Keratinocyte (primary cell): ENCODE results near the gene KDM7A.

Experiments used
- CTCF ChIP-seq, 3 experiments: IDR thresholded peaks in 1 of 3; conservative IDR thresholded peaks in 1 of 3; optimal IDR thresholded peaks in 1 of 3; 2 replicates in 2 of 3; 3 replicates in 1 of 3; pipeline versions ENCODE3 to v1.5.1; 2011; ENCODE audit warnings: low read length in 3 of 3, mild to moderate bottlenecking in 3 of 3, moderate library complexity in 2 of 3, control low read depth in 1 of 3, inconsistent platforms in 1 of 3; ENCODE audit not compliant: insufficient read depth in 2 of 3; ENCODE audit errors: extremely low read depth in 1 of 3
- EZH2 ChIP-seq: IDR thresholded peaks from one replicate; pipeline ENCODE4 v1.6.1; 2012; ENCODE audit warnings: inconsistent platforms, mild to moderate bottlenecking, low read length, moderate library complexity

DNA sequence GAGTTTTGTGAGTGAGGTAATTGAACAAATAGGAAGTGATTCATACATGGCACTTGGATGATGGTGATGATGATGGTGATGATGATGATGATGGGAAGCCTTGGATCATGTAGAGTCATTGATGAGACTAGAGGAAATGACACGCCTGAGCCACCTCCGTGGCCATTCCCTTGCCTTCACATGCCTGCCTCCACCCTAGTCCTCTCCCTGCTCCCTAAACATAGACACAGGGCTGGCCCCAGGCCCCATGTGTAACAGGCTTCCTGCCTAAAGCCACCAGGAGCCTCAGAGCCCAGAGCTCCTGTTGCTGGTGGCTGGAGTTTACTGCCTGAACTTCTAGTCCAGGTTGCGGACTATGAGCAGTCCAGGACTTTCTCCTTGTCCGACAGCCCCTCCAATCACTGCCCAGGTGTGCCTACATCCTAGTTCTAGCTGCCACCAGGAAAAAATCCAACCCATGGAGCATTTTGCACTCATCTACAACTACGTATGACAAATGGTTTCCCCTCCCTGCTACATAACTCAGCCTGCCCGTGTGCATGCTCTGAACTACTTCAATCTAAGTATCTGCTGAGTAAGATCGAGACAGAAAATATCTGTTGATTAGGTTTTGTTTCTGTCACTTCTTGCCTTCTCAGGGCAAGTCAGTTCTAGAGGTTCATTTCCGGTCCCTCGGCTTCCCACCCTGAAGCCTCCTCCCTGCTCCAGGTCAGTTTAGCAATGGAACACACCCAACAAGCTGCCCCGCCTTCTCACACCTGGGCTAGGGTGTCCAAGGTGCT is 35.5 kb upstream of the KDM7A start:
- no peak for TF ChIP-seq CTCF (optimal IDR thresholded peaks at IDR 0.05 in 1 of 3, IDR thresholded peaks at IDR 0.05 in 1 of 3, conservative IDR thresholded peaks at IDR 0.05 in 1 of 3; ENCODE audit: extremely low read depth in 1 of 3, insufficient read depth in 2 of 3, low read length in 3 of 3)
- TF ChIP-seq EZH2: no peak
